Measurements from ENCODE around the gene CRKL. TPM values are rescaled to one million over a fixed set of nuclear protein-coding genes. Genes with fewer than 3 reads are reported as not detected.
A peak's percentile ranks its signal among the peaks of the same experiment; 100 is the strongest.
"Not testable (repeated sequence)": the region's sequence is repeated elsewhere in the genome, so short reads cannot be mapped to it uniquely, and the experiment has no call there.

CRKL gene
- total and polyA plus RNA-seq, 8 donors = 9.1 to 29.4 (median 18.3) TPM

DNA sequence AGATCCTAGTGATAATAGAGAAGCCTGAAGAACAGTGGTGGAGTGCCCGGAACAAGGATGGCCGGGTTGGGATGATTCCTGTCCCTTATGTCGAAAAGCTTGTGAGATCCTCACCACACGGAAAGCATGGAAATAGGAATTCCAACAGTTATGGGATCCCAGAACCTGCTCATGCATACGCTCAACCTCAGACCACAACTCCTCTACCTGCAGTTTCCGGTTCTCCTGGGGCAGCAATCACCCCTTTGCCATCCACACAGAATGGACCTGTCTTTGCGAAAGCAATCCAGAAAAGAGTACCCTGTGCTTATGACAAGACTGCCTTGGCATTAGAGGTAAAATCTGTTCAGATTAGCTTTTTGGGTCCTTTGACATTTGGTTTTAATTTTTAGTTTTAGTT, 16.7 kb downstream of the CRKL start:
- peaks cover 25 to 32% (median 25%) of the 10 kb centered on the region in 3 donors for H3K4me1 ChIP-seq
- no peak overlapping the region for H3K27ac ChIP-seq
- no peak overlapping the region for H3K4me3 ChIP-seq
- no peaks in the 10 kb centered on the region for H3K27me3 ChIP-seq
- DNase-seq = no peak
- ATAC-seq = no peak
- FAIRE-seq = no peak
- H3K9me3 ChIP-seq = no peaks in the 10 kb centered on the region
- TF ChIP-seq, protein P1, sequence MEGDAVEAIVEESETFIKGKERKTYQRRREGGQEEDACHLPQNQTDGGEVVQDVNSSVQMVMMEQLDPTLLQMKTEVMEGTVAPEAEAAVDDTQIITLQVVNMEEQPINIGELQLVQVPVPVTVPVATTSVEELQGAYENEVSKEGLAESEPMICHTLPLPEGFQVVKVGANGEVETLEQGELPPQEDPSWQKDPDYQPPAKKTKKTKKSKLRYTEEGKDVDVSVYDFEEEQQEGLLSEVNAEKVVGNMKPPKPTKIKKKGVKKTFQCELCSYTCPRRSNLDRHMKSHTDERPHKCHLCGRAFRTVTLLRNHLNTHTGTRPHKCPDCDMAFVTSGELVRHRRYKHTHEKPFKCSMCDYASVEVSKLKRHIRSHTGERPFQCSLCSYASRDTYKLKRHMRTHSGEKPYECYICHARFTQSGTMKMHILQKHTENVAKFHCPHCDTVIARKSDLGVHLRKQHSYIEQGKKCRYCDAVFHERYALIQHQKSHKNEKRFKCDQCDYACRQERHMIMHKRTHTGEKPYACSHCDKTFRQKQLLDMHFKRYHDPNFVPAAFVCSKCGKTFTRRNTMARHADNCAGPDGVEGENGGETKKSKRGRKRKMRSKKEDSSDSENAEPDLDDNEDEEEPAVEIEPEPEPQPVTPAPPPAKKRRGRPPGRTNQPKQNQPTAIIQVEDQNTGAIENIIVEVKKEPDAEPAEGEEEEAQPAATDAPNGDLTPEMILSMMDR (IDR thresholded peaks at IDR 0.05) = no peak
- intact Hi-C loops (cut with DNase I) = no loop called here
- H3K36me3 ChIP-seq = peaks cover 0 to 11% (median 6%) of the 10 kb centered on the region in 3 donors
- WGBS, 2 donors = 95 to 97% methylated on average over 7 of the region's 7 CpGs

DNA sequence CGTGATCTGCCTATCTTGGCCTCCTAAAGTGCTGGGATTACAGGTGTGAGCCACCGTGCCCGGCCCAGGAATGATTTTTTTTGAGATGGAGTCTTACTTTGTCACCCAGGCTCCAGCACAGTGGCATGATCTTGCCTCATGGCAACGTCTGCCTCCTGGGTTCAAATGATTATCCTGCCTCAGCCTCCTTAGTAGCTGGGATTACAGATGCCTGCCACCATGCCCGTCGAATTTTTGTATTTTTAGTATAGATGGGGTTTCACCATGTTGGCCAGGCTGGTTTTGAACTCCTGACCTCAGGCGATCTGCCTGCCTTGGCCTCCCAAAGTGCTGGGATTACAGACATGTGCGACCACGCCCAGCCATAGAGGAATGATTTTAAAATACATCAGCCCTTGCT, 17.8 kb downstream of the CRKL start:
- H3K9me3 ChIP-seq; H3K27me3 ChIP-seq; H3K27ac ChIP-seq; DNase-seq; FAIRE-seq; ATAC-seq; H3K4me3 ChIP-seq; intact Hi-C loops (cut with DNase I): not testable (repeated sequence)
- Histone ChIP-seq H3K4me1 (peaks cover 25 to 30% (median 25%) of the 10 kb centered on the region in 3 donors), H3K36me3 (peaks cover 0 to 11% (median 6%) of the 10 kb centered on the region in 3 donors)
- WGBS, 2 donors = 89 to 92% methylated on average over 9 of the region's 9 CpGs

DNA sequence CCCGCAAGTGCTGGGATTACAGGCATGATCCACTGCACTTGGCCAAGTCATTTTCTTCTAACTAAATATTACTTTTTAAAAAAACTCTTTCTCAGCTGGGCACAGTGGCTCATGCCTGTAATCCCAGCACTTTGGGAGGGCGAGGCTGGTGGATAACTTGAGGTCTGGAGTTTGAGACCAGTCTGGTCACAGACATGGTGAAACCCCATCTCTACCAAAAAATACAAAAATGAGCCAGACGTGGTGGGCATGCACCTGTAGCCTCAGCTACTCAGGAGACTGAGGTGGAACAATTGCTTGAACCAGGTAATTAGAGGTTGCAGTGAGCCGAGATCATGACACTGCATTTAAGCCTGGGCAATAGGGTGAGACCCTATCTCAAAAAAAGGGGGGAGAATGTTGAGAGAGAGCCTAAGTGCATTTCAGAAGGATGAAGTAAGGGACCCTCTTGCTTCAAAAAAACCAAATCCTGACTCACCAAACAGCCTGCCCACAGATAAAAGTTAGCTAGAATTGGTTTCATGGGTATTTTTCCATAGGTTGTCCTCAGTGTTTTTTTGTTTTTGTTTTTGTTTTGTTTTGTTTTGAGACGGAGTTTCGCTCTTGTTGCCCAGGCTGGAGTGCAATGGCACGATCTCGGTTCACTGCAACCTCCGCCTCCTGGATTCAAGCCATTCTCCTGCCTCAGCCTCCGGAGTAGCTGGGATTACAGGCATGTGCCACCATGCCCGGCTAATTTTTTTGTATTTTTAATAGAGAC, 18.8 kb downstream of the CRKL start:
- H3K36me3 ChIP-seq = peaks cover 0 to 11% (median 6%) of the 10 kb centered on the region in 3 donors
- FAIRE-seq; H3K9me3 ChIP-seq; H3K27ac ChIP-seq; intact Hi-C loops (cut with DNase I); H3K4me3 ChIP-seq; ATAC-seq; H3K27me3 ChIP-seq: not testable (repeated sequence)
- DNase-seq = peak in 1 of 6 donors; percentile 2
- 79 to 80% methylated on average over 11 of the region's 11 CpGs for WGBS, 2 donors
- peaks cover 25 to 37% (median 25%) of the 10 kb centered on the region in 3 donors for H3K4me1 ChIP-seq

DNA sequence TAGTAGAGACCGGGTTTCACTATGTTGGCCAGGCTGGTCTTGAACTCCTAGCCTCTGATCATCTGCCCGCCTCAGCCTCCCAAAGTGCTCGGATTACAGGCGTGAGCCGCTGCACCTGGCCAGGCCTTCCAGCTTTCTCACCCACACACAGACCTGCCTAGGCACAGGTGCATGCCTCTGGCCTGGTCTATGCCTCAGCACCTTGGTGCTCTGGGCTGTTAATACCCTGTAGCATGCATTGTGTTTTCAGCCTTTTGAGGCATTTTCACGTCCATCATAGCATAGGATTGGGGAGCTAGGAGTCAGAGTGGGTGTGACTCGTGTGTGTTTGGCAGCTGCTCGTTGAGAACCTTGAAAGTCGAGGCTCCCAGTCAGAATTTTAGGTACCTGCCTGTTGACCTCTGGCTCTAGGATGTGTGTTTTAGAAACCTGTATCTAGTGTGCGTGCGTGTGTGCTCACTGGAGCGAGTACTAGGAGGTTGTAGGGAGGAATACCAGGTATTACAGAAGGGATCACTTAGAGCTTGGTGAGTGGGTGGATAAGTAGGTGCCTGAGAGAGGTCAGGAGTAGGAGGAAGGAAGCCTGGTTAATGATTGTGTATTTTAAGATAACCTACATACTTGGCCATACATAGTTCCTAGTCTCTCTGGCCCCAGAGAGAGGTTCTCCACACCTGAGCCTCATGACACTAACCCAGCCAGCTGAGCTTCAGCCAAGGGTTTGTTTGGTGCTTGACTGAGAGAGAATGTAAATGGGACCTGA, 20.0 kb downstream of the CRKL start:
- Histone ChIP-seq H3K27ac (no peak overlapping the region), H3K4me3 (no peak overlapping the region), H3K9me3 (no peaks in the 10 kb centered on the region), H3K27me3 (no peaks in the 10 kb centered on the region), H3K4me1 (peaks cover 25 to 37% (median 25%) of the 10 kb centered on the region in 3 donors), H3K36me3 (peaks cover 0 to 11% (median 6%) of the 10 kb centered on the region in 3 donors)
- ATAC-seq (peak; percentile 75 to 95 (median 88)), DNase-seq (peak in 1 of 6 donors; percentile 53), FAIRE-seq (no peak)
- TF ChIP-seq, protein P1 (IDR thresholded peaks at IDR 0.05) = no peak
- WGBS, 2 donors = 30 to 32% methylated on average over 12 of the region's 12 CpGs
- intact Hi-C loops (cut with DNase I) = no loop called here

DNA sequence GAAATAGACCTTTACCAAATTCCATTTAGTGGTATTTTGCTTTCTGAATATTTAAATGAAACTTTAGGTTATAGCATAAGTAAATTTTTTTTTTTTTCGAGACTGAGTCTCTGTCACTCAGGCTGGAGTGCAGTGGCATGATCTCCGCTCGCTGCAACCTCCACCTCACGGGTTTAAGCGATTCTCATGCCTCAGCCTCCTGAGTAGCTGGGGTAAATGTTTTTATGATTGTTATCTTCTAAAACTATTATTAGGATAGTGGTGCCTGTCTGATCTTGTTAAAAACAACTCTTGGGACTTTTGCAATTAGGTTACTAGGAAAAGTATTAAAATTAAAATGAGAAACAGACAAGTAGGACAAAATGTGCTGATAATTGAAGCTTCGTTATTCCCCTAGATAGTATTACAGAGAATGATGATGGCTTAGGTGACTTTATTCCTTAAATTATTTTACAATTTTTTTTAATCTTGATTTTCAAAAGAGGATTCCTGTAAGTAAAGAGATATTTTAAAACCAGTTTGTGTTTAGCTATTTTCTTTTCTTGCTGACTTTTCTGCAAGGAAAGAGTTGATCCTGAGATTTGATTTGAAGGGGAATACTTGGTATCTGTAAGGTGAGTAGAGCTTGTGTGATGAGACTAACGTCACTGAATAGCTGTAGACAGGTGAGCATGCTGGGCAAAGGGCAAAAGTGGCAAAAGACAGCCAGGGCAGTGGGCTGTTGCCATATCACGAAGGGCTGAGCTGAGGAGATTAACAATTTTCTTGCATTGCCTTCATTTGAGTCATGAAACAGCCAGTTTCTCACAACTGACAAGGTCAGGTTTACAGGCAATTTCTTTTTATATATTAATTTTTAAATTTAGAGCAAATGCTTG, 20.8 kb downstream of the CRKL start:
- Histone ChIP-seq H3K9me3 (no peaks in the 10 kb centered on the region), H3K27ac (no peak overlapping the region), H3K36me3 (peaks cover 0 to 11% (median 6%) of the 10 kb centered on the region in 3 donors), H3K4me3 (no peak overlapping the region), H3K4me1 (peaks cover 25 to 37% (median 25%) of the 10 kb centered on the region in 3 donors), H3K27me3 (no peaks in the 10 kb centered on the region)
- FAIRE-seq (no peak), ATAC-seq (peak in 2 of 4 donors; percentile 10 to 13), DNase-seq (peak in 1 of 6 donors; percentile 12)
- intact Hi-C loops (cut with DNase I) = no loop called here
- WGBS, 2 donors = 58 to 61% methylated on average over 8 of the region's 8 CpGs
- TF ChIP-seq, protein P1 (IDR thresholded peaks at IDR 0.05) = no peak

DNA sequence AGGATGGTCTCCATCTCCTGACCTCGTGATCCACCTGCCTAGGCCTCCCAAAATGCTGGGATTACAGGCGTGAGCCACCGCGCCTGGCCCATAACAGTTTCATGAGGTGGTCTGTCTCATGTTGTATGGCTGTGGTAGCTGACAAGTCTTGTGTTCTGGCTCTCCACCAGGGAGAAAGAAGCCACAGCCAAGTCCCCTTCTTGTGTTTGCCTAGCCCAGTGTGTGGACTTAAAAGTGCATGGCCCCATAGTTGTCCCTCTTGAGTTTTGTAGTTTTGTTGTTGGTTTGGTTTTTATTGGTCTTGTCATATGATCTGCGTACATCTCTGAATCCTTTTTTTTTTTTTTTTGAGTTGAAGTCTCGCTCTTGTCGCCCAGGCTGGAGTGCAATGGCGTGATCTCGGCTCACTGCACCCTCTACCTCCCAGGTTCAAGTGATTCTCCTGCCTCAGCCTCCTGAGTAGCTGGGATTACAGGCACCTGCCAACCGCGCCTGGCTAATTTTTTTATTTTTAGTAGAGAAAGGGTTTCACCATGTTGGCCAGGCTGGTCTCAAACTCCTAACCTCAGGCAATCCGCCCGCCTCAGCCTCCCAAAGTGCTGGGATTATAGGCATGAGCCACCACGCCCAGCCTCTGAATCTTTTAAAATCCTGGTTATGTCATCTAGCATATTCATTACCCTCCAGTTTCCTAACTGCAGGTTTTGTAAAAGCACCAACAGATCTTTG, 22.4 kb downstream of the CRKL start:
- not testable (repeated sequence) for FAIRE-seq

More for the DNA sequence above, 22.4 kb downstream of the CRKL start:
- H3K4me3 ChIP-seq; H3K36me3 ChIP-seq; H3K9me3 ChIP-seq; intact Hi-C loops (cut with DNase I); H3K27ac ChIP-seq; H3K27me3 ChIP-seq; ATAC-seq: not testable (repeated sequence)
- peak in 2 of 6 donors; percentile 9 to 27 for DNase-seq
- 94 to 96% methylated on average over 14 of the region's 14 CpGs for WGBS, 2 donors
- H3K4me1 ChIP-seq = peaks cover 25 to 37% (median 25%) of the 10 kb centered on the region in 3 donors
